ENCODE data around the gene NF1.
"Not testable (repeated sequence)": the region's sequence is repeated elsewhere in the genome, so short reads cannot be mapped to it uniquely, and the experiment has no call there.

DNA sequence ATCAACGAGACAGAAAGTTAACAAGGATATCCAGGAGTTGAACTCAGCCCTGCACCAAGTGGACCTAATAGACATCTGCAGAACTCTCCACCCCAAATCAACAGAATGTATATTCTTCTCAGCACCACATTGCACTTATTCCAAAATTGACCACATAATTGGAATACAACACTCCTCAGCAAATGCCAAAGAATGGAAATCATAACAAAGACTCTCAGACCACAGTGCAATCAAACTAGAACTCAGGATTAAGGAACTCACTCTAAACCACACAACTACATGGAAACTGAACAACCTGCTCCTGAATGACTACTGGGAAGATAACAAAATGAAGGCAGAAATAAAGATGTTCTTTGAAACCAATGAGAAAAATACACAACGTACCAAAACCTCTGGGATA lies 84.2 kb downstream of the NF1 start:
- not testable (repeated sequence) for TF ChIP-seq ZBTB1 (CRISPR knock-in tag; IDR thresholded peaks at IDR 0.05; ENCODE audit: borderline replicate concordance); SMC3 (IDR thresholded peaks at IDR 0.05; ENCODE audit: low read length); ELF1 (CRISPR knock-in tag; IDR thresholded peaks at IDR 0.05); KDM1A (CRISPR knock-in tag; IDR thresholded peaks at IDR 0.05); TAF1 (CRISPR knock-in tag; IDR thresholded peaks at IDR 0.05); ZNF775 (CRISPR knock-in tag; IDR thresholded peaks at IDR 0.05; ENCODE audit: borderline replicate concordance)
- TF ChIP-seq, protein P1, sequence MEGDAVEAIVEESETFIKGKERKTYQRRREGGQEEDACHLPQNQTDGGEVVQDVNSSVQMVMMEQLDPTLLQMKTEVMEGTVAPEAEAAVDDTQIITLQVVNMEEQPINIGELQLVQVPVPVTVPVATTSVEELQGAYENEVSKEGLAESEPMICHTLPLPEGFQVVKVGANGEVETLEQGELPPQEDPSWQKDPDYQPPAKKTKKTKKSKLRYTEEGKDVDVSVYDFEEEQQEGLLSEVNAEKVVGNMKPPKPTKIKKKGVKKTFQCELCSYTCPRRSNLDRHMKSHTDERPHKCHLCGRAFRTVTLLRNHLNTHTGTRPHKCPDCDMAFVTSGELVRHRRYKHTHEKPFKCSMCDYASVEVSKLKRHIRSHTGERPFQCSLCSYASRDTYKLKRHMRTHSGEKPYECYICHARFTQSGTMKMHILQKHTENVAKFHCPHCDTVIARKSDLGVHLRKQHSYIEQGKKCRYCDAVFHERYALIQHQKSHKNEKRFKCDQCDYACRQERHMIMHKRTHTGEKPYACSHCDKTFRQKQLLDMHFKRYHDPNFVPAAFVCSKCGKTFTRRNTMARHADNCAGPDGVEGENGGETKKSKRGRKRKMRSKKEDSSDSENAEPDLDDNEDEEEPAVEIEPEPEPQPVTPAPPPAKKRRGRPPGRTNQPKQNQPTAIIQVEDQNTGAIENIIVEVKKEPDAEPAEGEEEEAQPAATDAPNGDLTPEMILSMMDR (CRISPR knock-in tag; IDR thresholded peaks at IDR 0.05), result not testable (repeated sequence)
